ENCODE measurements around the gene TMEM178B.

DNA sequence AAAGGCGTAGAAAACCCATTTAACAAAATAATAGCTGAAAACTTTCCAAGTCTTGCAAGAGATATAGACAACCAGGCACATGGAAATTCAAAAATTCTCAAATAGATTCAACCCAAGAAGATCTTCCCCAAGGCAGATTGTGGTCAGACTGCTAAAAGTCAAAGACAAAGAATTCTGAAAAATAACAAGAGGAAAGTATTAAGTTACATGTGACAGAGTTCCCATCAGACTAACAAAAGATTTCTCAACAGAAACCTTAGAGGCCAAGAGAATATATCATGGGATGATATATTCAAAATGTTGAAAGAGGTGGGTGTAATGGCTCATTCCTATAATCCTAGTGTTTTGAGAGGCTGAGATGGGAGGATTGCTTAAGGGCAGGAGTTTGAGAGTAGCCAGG, 59.8 kb downstream of the TMEM178B start:
- TF ChIP-seq, protein P1, sequence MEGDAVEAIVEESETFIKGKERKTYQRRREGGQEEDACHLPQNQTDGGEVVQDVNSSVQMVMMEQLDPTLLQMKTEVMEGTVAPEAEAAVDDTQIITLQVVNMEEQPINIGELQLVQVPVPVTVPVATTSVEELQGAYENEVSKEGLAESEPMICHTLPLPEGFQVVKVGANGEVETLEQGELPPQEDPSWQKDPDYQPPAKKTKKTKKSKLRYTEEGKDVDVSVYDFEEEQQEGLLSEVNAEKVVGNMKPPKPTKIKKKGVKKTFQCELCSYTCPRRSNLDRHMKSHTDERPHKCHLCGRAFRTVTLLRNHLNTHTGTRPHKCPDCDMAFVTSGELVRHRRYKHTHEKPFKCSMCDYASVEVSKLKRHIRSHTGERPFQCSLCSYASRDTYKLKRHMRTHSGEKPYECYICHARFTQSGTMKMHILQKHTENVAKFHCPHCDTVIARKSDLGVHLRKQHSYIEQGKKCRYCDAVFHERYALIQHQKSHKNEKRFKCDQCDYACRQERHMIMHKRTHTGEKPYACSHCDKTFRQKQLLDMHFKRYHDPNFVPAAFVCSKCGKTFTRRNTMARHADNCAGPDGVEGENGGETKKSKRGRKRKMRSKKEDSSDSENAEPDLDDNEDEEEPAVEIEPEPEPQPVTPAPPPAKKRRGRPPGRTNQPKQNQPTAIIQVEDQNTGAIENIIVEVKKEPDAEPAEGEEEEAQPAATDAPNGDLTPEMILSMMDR (IDR thresholded peaks at IDR 0.05), result no peak
- TF ChIP-seq POLR2A (IDR thresholded peaks at IDR 0.05; ENCODE audit: low read depth) (no peak), EP300 (IDR thresholded peaks at IDR 0.05) (no peak), POLR2AphosphoS5 (IDR thresholded peaks at IDR 0.05) (no peak)

Measured in esophagus muscularis mucosa (tissue), 4 donors.